HG03159 (cell line): ENCODE data around the gene RBM45.
"Not testable (repeated sequence)": the region's sequence is repeated elsewhere in the genome, so short reads cannot be mapped to it uniquely, and the experiment has no call there.

Experiments used
- ATAC-seq: cut with Tn5 transposase; IDR thresholded peaks from one replicate; pipeline ENCODE4 v1.9.1; 2021; ENCODE audit warnings: mild to moderate bottlenecking, moderate library complexity; ENCODE audit not compliant: unreplicated experiment

RBM45 gene

DNA sequence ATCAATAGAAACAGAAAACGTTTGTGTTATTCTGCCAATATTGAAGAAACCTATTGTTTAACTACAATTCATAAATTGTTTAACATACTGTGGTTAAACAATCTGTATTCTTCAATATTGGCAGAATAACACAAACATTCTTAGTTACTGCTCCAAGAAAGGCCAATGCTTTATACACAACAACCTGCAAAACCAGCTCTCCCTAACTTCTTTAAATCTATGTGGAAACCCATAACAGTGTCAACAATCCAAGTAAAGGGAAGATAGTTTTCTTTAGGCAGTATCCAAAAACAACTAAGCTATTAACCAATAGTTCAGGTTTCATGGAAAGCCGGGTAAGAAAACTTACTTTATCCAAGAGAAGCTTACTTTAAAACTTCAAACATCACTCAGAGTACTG, 6.2 kb upstream of the RBM45 start:
- ATAC-seq: no peak

DNA sequence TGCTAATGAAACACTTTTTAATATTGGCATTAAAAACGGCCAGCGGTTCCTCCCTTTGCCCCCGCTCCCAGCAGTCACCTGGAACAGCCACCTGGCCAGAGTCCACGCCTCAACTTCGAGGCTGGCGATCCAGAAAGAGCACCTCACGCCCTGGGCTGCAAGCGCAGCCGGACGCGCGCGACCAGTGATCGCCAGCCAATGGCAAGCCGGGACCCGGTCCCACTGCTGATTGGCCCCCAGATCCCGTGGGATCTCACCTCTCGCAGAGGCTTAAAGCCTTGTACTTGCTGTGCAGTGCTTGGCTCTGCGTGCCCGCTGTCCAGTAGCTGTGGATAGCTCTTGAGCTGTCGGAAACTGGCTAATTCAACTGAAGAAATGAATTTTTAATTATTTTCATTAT, 4.1 kb upstream of the RBM45 start:
- ATAC-seq: no peak

DNA sequence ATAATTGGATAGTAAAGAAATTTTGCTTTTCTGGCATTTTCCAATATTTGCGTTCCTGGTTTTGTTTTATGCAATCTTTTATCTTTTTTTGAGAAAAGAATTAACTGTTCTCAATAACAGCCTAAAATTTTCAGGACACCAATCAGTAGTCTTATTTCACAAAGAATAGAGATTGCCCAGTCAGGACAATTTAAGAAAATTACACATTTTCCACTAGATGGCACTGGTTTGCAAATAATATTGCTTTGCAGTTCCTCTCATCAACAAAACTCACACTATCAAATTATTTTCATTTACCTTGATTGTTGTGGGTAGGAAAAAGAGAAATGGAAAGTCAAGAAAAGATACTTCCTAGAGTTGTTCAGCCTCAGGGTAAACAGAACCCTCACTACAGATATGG, 2.4 kb upstream of the RBM45 start:
- ATAC-seq: no peak

DNA sequence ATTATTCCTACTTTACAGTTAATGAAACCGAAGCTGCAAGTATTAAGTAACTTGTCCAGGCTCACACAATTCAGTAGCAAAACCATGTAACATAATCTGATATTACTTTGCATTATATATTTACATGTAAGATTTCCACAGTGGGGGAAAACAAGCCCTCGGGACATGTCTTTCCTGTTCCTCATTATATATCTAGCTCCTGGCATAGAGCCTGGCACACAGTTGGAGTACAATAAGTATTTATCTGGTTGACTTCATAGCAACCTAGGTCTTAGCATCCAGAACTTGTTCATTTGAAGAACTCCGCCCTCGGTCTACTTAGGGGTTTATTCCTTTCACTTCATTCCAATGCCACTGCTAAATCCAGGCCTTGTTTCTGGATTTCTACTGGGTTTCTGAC, 1.6 kb upstream of the RBM45 start:
- no peak for ATAC-seq

DNA sequence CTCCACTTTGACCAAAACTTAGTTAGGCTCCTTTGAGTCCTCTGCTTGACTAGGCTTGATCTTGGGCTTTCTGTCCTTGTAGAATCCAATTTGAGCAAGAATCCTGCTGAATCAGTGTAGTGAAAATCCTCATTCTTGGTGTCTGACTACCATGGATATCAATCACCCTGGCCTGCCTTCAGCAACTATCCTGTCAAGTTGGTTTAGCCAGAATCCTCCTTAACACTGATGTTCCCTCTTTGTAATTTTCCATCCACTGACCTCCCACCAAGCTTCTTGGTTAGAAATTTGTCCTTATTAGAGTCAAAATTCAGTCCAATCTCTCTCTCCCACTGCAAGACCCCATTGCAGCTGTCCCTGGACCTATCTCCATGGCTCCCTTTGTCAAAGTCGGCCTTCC, 494 bp upstream of the RBM45 start:
- no peak for ATAC-seq

DNA sequence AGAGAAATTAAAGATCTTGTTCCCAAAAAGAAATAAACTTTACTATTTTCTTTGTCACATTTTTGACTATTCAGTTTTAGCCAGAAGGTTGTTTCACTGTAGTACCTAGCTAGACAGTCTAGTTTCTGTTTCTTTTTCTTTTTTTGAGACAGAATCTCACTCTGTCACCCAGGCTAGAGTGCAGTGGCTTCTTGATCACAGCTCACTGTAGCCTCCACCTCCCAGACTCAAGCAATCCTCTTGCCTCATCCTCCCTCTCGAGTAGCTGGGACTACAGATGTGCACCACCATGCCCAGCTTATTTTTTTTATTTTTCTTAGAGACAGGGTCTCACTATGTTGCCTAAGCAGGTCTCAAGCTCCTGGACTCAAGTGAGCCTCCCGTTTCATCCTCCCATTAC, 2.2 kb downstream of the RBM45 start:
- ATAC-seq: peak; percentile 36

DNA sequence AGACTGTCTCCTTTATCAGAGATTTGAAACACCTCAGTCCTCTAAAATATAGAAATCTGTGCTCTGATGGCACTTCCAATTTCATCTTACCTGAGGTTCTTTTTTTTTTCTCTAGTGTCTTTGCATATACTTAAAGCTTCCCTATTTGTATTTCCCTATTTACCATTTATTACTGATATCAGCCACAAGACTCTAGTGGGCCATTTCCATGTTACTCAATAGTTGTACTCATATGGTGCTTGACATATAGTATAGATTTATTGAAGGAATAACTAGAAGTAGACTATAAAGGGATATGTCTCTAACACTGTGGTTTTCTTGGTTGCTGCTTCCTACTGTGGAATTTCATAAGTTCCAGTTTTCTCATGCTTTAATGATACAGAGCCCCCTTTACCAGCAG, 3.0 kb downstream of the RBM45 start:
- no peak for ATAC-seq

DNA sequence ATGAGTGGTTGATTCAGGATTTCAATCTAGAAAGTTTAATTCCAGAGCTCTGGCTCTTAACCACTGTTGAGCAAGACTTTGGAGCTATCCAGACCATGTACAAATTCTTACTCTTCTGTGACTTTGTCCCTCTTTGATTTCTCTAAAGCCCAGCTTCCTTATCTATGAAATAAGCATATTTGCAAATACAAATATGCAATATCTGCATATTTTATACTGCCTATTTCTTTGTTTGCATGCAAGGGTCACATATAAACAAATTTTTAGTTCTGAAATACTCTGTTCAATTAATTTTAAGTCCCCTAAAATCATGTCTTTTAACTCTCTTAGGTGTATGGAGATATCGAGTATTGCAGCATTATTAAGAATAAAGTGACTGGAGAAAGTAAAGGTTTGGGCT, 5.5 kb downstream of the RBM45 start:
- ATAC-seq: no peak

DNA sequence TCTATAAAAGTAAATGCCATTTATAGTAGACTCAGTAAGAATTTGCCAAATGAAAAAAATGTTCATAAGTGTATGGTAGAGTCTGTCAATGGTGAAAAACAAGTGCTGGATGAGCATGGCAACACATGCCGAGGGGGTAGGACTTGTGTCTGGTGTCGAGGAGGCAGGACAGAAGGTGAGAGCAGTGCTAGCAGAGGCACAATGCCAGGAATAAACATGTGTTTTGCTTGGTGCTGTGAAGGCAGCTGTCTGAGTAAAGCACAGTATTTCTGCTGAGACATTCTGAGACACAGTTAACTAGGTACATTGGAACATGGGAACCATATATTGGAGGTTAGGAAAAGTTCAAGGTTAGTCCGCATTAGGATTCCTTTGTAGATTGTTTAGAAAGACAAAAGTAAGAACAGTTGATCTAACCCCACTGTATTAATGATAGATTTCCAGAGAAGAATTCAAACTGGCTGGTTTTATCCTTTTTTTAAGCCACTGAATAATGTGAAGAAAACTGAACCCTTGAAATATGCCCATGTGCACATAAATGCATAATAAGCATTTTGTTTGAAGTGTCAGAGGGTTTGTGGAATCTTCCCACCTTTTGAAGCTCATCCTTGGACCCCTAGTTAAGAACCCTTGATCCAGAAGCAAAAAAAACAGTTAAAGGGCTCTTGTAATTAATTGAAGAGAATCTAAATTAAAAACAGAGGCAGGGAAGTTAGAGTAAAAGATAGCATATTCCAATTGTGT, 7.1 kb downstream of the RBM45 start:
- ATAC-seq: no peak

DNA sequence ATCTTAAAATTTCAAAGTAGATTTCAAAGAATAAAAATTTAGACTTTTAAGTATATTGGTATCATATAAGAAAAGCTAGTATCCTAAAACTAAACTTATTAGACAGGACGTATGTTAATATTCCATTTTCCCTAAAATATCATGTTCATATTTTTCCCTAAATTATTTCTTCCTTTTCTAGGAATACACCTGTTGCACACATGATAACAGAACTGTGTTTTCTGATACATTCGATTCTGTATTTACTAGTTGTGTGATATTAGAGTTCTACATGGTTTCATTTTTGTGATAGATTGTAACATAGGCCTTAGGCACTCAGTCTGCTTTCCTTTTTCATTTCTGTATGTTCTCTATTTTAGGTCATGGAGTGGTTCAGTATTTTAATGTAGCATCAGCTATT, 10.9 kb downstream of the RBM45 start:
- no peak for ATAC-seq

DNA sequence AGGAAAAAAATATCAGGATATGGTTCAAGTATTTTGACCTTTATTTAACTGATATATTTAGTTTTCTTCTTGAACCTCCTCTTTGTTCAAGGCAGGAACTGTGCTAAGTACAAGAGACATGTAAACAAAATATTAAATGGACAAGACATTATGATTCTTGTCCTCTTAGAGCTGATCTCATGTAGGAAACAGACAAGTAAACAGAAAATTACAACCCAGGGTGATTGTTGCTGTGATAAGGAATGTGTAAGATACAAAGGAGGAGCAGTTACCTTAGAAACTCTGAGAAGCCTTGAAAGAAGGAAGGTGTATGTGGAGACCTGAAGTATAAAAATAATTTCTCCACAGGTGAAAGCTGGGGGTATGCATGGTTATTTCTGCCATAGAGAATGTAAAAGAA, 12.9 kb downstream of the RBM45 start:
- ATAC-seq: no peak

DNA sequence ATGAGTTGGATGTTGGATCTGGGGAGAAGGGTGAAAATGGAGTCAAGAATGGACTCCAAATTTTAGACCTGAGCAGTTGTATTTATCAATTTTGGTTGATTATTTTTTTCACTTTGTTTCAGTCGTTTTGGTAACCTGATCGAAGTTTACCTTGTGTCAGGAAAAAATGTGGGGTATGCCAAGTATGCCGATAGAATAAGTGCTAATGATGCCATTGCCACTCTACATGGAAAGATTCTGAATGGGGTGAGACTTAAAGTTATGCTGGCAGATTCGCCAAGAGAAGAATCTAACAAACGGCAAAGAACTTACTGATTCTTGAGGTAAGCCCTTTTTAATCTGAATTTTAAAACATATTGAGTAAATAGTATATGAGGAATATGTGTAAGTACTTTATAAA, 13.6 kb downstream of the RBM45 start:
- no peak for ATAC-seq

DNA sequence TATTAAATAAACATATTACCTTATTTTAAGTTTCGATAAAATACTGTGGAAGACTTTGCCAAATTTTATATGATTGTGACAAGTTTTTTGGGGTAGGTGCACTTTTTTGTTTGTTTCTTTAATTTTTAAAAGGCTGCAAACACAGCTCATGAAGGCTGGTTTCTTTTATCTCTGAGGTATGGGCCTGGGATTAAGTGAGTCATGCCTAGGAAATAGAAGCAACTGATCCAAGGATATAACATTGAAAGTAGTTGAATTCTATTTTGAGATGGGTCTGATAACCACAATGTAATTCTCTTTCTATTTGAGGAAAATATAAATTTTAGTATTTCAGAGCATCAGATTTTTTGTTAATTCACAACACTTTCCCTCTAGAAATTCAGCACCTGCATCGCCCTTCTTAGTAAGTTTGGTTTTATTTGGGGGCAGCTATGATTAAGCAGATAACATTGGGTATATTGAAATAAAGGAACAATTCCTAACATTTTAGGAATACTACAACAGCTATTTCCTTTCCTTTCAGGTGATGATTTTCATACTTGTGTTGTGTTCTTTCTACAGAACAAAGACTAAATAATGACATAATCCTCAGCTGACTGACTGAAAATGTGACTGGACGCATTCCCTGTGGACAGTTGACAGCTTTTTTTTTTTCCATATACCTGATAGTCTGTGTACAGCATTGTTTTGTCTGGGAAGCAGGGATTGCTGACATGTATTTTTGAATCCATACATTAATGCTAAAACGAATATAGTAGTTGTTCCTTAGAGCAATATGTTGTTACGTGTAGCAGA, 16.8 kb downstream of the RBM45 start:
- no peak for ATAC-seq

DNA sequence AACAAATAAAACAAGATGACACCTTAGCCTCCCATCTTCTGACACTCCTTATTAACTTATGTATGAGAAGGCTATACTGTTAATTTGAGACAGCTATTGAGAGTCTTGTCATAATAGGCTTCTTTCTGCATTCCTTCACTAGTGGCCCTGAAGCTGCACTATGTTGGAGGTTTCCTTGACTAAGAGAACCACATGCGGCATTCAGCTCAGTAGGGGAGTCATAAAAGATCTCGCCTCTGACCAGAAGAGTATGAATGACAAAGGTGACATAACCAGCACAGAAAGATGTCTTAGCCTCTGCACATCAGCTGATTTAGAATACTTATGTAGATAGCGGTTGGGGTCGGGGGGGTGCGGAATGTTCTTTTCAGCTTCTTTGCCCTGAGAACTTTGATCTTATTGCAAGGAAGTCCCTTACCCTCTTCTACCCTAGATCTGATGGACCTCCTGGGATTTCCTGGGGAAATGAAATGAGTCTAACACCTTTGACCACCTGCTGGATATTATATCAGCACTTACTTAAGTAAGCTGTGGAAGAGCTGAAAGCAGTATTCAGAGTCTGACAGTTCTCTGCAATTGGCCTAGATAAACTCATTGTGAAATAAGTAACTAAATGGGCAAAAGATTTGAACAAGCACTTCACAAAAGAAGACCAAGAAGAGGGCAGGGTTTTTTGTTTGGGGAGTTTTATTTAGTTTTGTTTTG, 24.2 kb downstream of the RBM45 start:
- ATAC-seq: no peak

DNA sequence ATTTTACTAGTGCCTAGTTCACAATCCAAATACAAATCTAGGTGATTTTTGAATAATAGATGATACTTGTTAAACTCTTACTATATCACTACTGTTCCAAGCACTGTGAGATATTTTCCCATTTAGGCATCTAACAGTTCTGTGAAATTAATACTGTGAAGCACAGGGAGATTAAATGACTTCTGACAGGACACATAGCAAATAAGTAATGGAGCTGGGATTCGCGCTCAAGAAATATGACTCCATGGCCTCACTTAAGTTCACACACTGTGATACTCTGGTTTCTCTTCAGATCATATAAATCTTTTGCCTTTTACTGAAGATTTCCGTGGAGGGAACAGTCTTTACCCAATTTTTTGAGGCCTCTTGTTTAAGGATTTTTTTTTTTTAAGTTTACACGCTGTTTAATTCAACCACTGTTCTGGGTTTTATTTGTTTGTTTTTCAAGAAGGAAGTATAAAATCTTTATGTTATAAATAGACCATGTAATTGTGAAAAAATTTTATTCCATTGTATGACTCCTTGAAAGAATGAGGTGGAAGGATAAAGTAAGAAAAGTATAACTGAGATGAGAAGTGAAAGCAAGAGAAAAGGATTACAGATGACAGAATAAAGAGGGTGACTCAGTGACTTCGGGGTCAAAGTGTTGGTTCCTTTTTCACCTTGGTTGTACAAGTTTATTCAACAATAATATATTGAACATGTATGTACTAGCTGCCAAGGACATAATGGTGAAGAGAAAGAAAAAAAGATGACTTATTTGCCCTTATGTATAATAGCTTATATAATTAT, 30.2 kb downstream of the RBM45 start:
- no peak for ATAC-seq

DNA sequence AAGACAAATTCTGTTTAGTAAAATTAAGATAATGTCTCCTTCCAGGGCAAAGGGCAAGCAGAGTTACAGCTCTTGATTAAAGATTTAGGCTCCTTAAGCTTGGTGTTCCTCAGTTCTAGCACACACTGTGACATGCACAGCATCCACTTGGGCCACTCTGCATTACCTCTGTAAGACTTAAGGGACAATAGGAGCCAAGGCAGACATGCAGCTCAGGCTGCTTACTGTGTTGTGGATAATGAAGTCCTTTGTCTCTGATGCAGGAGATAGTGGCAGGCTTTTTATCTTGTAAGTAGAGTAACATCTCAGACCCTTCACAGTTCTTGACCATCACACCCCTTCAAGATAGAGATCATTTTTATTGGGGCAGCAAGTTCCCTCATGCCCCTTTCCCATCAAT, 31.2 kb downstream of the RBM45 start:
- ATAC-seq: no peak

DNA sequence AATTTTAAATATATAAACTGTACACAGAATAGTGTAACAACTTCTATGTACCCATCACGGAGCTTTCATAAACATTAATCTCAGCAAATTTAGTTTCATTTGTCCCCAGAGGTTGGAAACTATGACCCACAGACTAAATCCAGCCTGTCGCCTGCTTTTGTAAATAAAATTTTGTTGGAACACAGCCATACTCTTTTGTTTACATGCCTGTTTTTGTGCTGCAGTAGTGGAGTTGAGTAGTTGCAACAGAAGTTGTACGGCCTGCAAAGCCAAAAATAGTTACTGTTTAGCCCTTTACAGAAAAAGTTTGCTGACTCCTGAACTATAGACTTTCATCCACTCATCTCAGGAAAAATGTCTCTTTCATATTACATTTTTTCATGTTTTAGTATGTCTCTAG, 39.8 kb downstream of the RBM45 start:
- ATAC-seq: no peak

DNA sequence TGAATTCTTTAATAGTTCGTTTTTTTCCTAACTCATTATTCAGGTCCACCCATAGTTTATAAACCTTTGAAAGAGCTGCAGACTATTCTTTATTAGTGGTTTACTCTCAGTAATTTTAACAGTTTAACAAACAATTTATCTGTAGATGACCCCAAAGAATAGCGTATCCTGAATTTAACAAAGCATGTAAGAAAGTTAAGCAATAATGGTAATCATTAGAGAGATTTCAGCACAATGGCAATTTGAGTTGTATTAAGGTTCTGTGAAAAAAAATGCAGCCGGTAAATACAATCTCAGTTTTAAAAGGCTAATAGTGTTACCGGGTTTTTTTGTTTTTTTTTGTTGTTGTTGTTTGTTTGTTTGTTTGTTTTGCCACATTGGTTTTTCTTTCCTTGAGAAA, 40.3 kb downstream of the RBM45 start:
- ATAC-seq: no peak

DNA sequence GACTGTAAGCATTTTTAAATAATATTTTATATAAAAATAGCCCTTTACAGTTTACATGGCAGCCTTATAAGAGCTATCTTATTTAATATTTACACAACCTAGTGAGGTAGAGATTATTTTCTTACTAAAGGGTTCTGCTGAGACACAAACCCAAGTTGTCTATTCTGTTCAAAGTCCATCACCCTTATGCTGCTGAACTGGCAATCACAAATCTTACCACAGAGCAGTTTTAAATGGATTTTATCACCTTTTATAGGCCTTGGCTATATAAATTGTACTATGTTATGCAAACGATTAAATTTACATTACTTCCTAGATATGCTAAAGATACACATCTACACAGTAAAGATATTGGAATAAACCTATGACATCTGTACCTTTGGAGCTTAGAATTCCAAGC, 40.7 kb downstream of the RBM45 start:
- no peak for ATAC-seq

DNA sequence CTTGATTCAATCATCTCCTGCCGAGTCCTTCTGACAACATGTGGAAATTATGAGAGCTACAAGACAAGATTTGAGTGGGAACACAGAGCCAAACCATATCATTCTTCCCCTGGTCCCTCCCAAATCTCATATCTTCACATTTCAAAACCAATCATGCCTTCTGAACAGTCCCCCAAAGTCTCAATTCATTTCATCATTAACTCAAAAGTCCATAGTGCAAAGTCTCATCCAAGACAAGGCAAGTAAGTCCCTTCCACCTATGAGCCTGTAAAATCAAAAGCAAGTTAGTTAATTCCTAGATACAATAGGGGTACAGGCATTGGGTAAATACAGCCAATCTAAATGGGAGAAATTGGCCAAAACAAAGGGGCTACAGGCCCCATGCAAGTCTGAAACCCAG, 41.6 kb downstream of the RBM45 start:
- not testable (repeated sequence) for ATAC-seq

DNA sequence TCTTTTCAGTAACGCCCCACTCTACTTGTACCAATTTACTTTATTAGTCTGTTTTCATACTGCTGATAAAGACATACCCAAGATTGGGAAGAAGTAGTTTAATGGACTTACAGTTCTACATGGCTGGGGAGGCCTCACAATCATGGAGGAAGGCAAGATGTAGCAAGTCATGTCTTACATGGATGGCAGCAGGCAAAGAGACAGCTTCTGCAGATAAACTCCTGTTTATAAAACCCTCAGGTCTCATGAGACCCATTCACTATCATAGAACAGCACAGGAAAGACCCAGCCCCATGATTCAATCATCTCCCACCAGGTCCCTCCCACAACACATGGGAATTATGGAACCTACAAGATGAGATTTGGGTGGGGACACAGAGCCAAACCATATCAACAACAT, 43.3 kb downstream of the RBM45 start:
- ATAC-seq: no peak
